SH-SY5Y (cell line): Measurements from ENCODE around the gene ZGRF1.

Source experiments
- GATA2 ChIP-seq: IDR thresholded peaks from 2 replicates; pipeline ENCODE4 v1.6.1; 2011; ENCODE audit warnings: mild to moderate bottlenecking, low read depth, low read length
- GATA3 ChIP-seq: IDR thresholded peaks from 2 replicates; pipeline ENCODE4 v1.6.1; 2011; ENCODE audit warnings: low read depth, mild to moderate bottlenecking, low read length, moderate library complexity

DNA sequence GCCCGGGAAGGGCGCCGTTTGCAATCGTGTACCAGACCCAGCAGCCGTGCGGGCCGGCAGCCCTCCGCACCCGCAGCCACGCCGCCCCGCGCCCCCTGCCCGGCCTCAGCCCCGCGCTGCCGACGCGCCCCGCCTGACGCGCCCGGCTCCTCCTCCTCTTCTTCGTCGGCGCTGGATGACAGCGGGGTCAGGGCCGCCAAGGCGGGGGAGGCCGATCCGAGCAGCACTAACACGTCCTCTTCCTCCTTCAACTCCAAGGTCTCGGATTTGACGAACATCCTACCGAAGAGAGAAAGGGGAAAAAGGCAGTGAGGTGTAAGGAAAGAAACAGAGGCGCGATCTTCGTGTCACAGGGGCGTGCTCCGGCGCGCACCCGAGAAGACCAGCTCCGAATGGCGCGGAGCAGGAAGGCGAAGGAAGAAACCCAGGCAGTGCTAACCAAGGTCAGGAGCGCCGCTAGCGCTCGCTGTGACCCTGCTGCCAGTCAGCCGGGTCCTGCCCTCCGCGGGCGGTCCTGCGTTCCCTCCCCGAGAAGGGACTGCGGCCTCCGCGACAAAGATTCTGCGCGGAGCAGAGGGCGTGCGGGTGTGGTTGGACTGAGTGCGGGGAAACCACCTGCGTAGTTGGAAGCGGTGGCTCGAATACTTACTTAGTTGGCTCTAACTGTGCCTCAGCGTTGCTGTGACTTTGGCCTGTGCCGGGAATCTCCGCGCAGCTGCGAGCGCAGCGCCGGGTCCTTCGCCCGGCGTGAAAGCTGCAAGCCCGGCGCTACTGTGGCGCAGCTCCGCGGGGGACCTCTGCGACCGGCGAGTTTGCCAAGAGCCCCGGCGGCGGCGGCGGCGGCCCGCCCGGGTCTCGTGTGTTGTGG is 121.3 kb downstream of the ZGRF1 start:
- TF ChIP-seq GATA2 = no peak
- TF ChIP-seq GATA3 = no peak
